Right atrium auricular region (tissue), 2 donors: ENCODE results near the gene STXBP1. TPM values are rescaled to one million over a fixed set of nuclear protein-coding genes. Genes with fewer than 3 reads are reported as not detected.
A peak's percentile ranks its signal among the peaks of the same experiment; 100 is the strongest.

Source experiments
- DNase-seq: peaks from one replicate; pipeline ENCODE4 v3.0.0-alpha.2; 2019; ENCODE audit warnings: low spot score
- H3K27ac ChIP-seq, 2 donors: fragments of 200-600 bp; sonication (generic); 1 replicate in 1 of 2; 2 replicates in 1 of 2; pipeline ENCODE4 v1.5.1; 2016 to 2019
- H3K27me3 ChIP-seq, 2 donors: fragments of 200-600 bp; sonication (generic); one replicate each; pipeline versions ENCODE4 v1.5.1 to v1.6.0; 2017 to 2019
- H3K36me3 ChIP-seq: fragments of 200-600 bp; sonication (generic); one replicate; pipeline ENCODE4 v1.5.1; 2016
- H3K4me1 ChIP-seq, 2 donors: fragments of 200-600 bp; sonication (generic); one replicate each; pipeline versions ENCODE4 v1.5.1 to v1.6.0; 2017 to 2019
- H3K4me3 ChIP-seq, 2 donors: fragments of 200-600 bp; sonication (generic); 1 replicate in 1 of 2; 2 replicates in 1 of 2; pipeline ENCODE4 v1.5.1; 2017 to 2019; ENCODE audit warnings: mild to moderate bottlenecking in 1 of 2, moderate library complexity in 1 of 2
- H3K9me3 ChIP-seq, 2 donors: fragments of 200-600 bp; sonication (generic); one replicate each; pipeline ENCODE4 v1.5.1; 2019
- CTCF ChIP-seq, 2 donors: fragments of 200-600 bp; sonication (generic); IDR thresholded peaks; one replicate each; pipeline ENCODE4 v1.5.1; 2019; ENCODE audit warnings: antibody characterized with exemption in 2 of 2
- total RNA-seq, 2 donors: library from RNA; depleted of rRNA; stranded (reverse); fragments of >200 nt; gene quantifications; one replicate each; pipeline ENCODE4 v1.1.0, GENCODE V29; 2016

STXBP1 gene
- total RNA-seq, 2 donors from 2014 or later: 44.9 to 72.8 TPM

DNA sequence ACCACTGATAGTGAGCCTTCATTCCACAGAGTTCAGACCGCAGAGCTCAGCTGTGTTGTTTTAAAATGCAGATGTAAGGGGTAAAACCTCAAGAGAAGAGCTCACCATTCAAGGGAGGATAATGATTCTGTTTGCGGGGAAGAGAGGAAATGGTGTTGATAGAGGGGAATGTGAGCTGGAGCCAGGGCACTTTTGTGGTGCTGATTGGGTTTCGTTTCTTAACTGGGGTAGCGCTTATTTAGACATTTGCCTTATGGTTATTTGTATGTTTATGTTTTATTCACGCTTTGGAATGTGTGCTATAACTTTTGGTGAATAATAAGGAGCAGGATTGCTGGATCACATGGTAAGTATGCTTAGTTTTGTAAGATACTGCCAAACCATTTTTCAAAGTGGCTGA, 42.5 kb downstream of the STXBP1 start:
- H3K27me3 ChIP-seq: no peaks in the 10 kb centered on the region
- no peak overlapping the region for H3K4me3 ChIP-seq
- H3K27ac ChIP-seq: no peak overlapping the region
- no peak for TF ChIP-seq CTCF (IDR thresholded peaks at IDR 0.05)
- H3K36me3 ChIP-seq: peaks cover 16% of the 10 kb centered on the region
- H3K4me1 ChIP-seq: no peaks in the 10 kb centered on the region
- no peaks in the 10 kb centered on the region for H3K9me3 ChIP-seq
- no peak for DNase-seq

- H3K9me3 ChIP-seq: no peaks in the 10 kb centered on the region
- TF ChIP-seq CTCF (IDR thresholded peaks at IDR 0.05): no peak
- no peaks in the 10 kb centered on the region for H3K27me3 ChIP-seq
- H3K4me1 ChIP-seq: no peaks in the 10 kb centered on the region
- DNase-seq: no peak
- H3K4me3 ChIP-seq: no peak overlapping the region
- H3K36me3 ChIP-seq: peaks cover 38% of the 10 kb centered on the region
- no peak overlapping the region for H3K27ac ChIP-seq
Observed at GRCh38 chr9:127658428-127658827, 46.4 kb downstream of the STXBP1 start.

DNA sequence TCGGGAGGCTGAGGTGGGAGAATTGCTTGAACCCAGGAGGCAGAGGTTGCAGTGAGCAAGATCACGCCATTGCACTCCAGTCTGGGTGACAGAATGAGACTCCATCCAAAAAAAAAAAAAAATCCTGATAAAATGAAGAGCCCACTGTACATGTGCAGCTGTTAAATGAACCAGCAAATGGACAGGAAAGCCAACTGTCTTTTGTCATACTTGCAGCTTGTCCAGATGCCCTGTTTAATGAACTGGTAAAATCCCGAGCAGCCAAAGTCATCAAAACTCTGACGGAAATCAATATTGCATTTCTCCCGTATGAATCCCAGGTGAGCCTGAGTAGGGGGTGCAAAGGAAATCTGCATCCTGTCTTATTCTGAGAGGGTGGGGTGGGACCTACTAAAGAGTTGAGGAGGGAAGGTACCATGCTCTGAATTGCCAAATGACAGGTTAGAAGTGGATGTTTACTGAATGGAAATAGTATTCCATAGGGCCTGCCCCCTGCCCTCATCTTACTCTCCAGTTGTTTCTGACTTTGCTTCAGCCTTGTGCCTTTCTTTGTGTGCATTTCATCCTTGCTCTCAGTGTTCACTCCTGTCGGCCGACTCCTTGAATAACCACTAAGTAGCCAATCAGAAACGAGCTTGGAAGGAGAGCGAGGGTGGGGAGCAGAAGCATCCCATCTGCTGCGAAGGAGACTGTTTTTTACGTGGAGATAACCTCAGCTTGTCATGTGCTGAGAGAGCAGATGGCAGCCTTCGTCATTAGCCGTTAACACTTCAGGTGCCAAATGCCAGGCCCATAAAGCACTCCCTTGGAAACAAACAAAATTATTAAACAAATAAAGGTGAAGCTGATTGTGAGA, 49.0 kb downstream of the STXBP1 start:
- Histone ChIP-seq H3K4me3 (no peak overlapping the region), H3K27me3 (no peaks in the 10 kb centered on the region), H3K4me1 (no peaks in the 10 kb centered on the region), H3K36me3 (peaks cover 57% of the 10 kb centered on the region), H3K27ac (no peak overlapping the region), H3K9me3 (no peaks in the 10 kb centered on the region)
- no peak for TF ChIP-seq CTCF (IDR thresholded peaks at IDR 0.05)
- no peak for DNase-seq

GRCh38 chr9:127662617-127663016, 50.5 kb downstream of the STXBP1 start:
- no peak overlapping the region for H3K27ac ChIP-seq
- DNase-seq: no peak
- H3K4me1 ChIP-seq: no peaks in the 10 kb centered on the region
- H3K4me3 ChIP-seq: no peak overlapping the region
- peaks cover 61% of the 10 kb centered on the region for H3K36me3 ChIP-seq
- no peaks in the 10 kb centered on the region for H3K27me3 ChIP-seq
- TF ChIP-seq CTCF (IDR thresholded peaks at IDR 0.05): no peak
- H3K9me3 ChIP-seq: no peaks in the 10 kb centered on the region

DNA sequence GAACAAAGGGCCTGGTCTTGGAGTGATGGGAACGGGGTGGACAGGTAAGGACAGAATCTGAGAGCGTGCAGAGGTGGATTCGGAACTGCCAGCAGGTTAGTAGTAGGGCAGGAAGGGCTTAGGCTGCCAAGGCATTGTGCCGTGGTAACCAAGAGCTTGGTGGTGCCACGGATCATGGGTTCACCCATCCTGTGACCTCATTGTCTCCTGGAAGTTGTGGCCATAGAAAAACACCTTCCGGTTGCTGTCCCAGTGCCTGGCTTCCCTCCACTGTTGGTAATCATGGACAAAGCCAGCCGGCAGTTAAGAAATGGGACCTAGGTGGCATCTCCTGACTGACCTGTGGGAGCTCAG, 52.2 kb downstream of the STXBP1 start:
- no peak for TF ChIP-seq CTCF (IDR thresholded peaks at IDR 0.05)
- Histone ChIP-seq H3K36me3 (peaks cover 66% of the 10 kb centered on the region), H3K4me3 (no peak overlapping the region), H3K27ac (peak overlapping the region in 1 of 2 donors; percentile 0), H3K4me1 (no peaks in the 10 kb centered on the region), H3K9me3 (no peaks in the 10 kb centered on the region), H3K27me3 (no peaks in the 10 kb centered on the region)
- no peak for DNase-seq
